B cell (primary cell): Measurements from ENCODE around the gene AWAT1. TPM values are rescaled to one million over a fixed set of nuclear protein-coding genes. Genes with fewer than 3 reads are reported as not detected.

ENCODE experiments used
- ATAC-seq: fragments of 200-7000 bp; cut with Tn5 transposase; one replicate; pipeline ENCODE4 v1.10.0; 2021; ENCODE audit warnings: low read depth, mild to moderate bottlenecking, moderate number of reproducible peaks, moderate library complexity
- CTCF ChIA-PET: fragments of 350-600 bp; sonication (Branson Sonifier 250); formaldehyde crosslinking; loops from one replicate; lab custom pipeline; 2021; ENCODE audit warnings: antibody characterized with exemption, inconsistent platforms; lab: Charles Lee
- POLR2A ChIA-PET: fragments of 350-600 bp; sonication (Branson Sonifier 250); formaldehyde crosslinking; loops from one replicate; lab custom pipeline; 2021; ENCODE audit warnings: antibody characterized with exemption; lab: Charles Lee
- DNase-seq: peaks from one replicate; pipeline ENCODE4 v3.0.0; 2013
- H2AFZ ChIP-seq: 2 replicates; pipeline ENCODE4 v1.6.1; 2012; ENCODE audit warnings: mild to moderate bottlenecking, low read depth, low read length; ENCODE audit not compliant: insufficient read depth, poor library complexity, severe bottlenecking
- H3K27ac ChIP-seq, 2 donors: 1 replicate in 1 of 2; 2 replicates in 1 of 2; pipeline ENCODE4 v1.5.1; 2012 to 2013; ENCODE audit warnings: low read length in 2 of 2, mild to moderate bottlenecking in 2 of 2, moderate library complexity in 1 of 2
- H3K27me3 ChIP-seq, 4 experiments: fragments of 200-600 bp in 1 of 4; sonication (generic) in 1 of 4; replicated peaks in 1 of 4; 1 replicate in 2 of 4; 2 replicates in 2 of 4; pipeline versions ENCODE4 v1.6.1 to v1.7.0; 2013 to 2016; ENCODE audit warnings: low read length in 3 of 4, mild to moderate bottlenecking in 2 of 4, mixed read lengths in 1 of 4, moderate library complexity in 1 of 4; ENCODE audit not compliant: insufficient read depth in 4 of 4, control insufficient read depth in 3 of 4; ENCODE audit errors: control extremely low read depth in 1 of 4
- H3K36me3 ChIP-seq, 2 experiments: replicated peaks in 1 of 2; 1 replicate in 1 of 2; 2 replicates in 1 of 2; pipeline versions ENCODE4 v1.6.1 to v1.7.1; 2013; ENCODE audit warnings: low read length in 1 of 2; ENCODE audit not compliant: insufficient read depth in 2 of 2, control insufficient read depth in 1 of 2; ENCODE audit errors: control extremely low read depth in 1 of 2, extremely low read depth in 1 of 2
- H3K4me1 ChIP-seq, 2 donors: fragments of 200-600 bp in 1 of 2; sonication (generic) in 1 of 2; 1 replicate in 1 of 2; 2 replicates in 1 of 2; pipeline versions ENCODE4 v1.5.1 to v1.6.1; 2013 to 2017; ENCODE audit warnings: low read length in 2 of 2; ENCODE audit not compliant: control insufficient read depth in 2 of 2, insufficient read depth in 2 of 2
- H3K4me2 ChIP-seq: replicated peaks from 2 replicates; pipeline ENCODE3; 2012; ENCODE audit warnings: mild to moderate bottlenecking, low read depth, low read length; ENCODE audit not compliant: poor library complexity, severe bottlenecking
- H3K4me3 ChIP-seq, 5 experiments: fragments of 200-600 bp in 1 of 5; sonication (generic) in 1 of 5; 1 replicate in 3 of 5; 2 replicates in 2 of 5; pipeline versions ENCODE4 v1.5.1 to v1.7.0; 2011 to 2016; ENCODE audit warnings: low read length in 4 of 5, mild to moderate bottlenecking in 4 of 5, low read depth in 2 of 5, control low read depth in 1 of 5, moderate library complexity in 1 of 5; ENCODE audit not compliant: insufficient read depth in 1 of 5; ENCODE audit errors: control extremely low read depth in 1 of 5, extremely low read depth in 1 of 5
- H3K79me2 ChIP-seq: fragments of 200-600 bp; sonication (generic); one replicate; pipeline ENCODE4 v1.6.0; 2016; ENCODE audit warnings: low read length; ENCODE audit not compliant: control insufficient read depth, insufficient read depth
- H3K9ac ChIP-seq: fragments of 200-600 bp; sonication (generic); 2 replicates; pipeline ENCODE4 v1.6.1; 2017; ENCODE audit warnings: mild to moderate bottlenecking, low read length, moderate library complexity
- H3K9me3 ChIP-seq, 3 donors: one replicate each; pipeline versions ENCODE4 v1.6.1 to v1.7.1; 2013; ENCODE audit warnings: low read length in 2 of 3; ENCODE audit not compliant: control insufficient read depth in 2 of 3, insufficient read depth in 1 of 3; ENCODE audit errors: control extremely low read depth in 1 of 3
- H4K20me1 ChIP-seq: 2 replicates; pipeline ENCODE4 v1.6.0; 2012; ENCODE audit warnings: mild to moderate bottlenecking, low read length; ENCODE audit not compliant: insufficient read depth, control insufficient read depth, poor library complexity, severe bottlenecking
- H3K27ac Mint-ChIP-seq: one replicate; pipeline ENCODE4 v1.8.0; 2021; ENCODE audit warnings: mixed read lengths
- H3K27me3 Mint-ChIP-seq: one replicate; pipeline ENCODE4 v1.8.0; 2021; ENCODE audit warnings: mixed read lengths
- H3K4me1 Mint-ChIP-seq: one replicate; pipeline ENCODE4 v1.8.0; 2021; ENCODE audit warnings: mixed read lengths
- H3K4me3 Mint-ChIP-seq: one replicate; pipeline ENCODE4 v1.8.0; 2021; ENCODE audit warnings: mixed read lengths
- H3K9me3 Mint-ChIP-seq: one replicate; pipeline ENCODE4 v1.8.0; 2022; ENCODE audit warnings: mixed read lengths; ENCODE audit not compliant: insufficient read depth
- CTCF ChIP-seq: fragments of 200-600 bp; IDR thresholded peaks from one replicate; pipeline ENCODE4 v1.8.0; 2022; ENCODE audit warnings: antibody characterized with exemption, mild to moderate bottlenecking
- EZH2 ChIP-seq: IDR thresholded peaks from 2 replicates; pipeline ENCODE4 v1.6.1; 2012; ENCODE audit warnings: borderline replicate concordance, low read depth, mild to moderate bottlenecking, moderate library complexity, low read length; ENCODE audit not compliant: insufficient read depth, poor library complexity, severe bottlenecking
- WGBS: methylation state at CpG from one replicate; pipeline ENCODE4 v1.1.5; 2013; ENCODE audit warnings: missing lambda C conversion rate; ENCODE audit not compliant: insufficient coverage; 5-methylcytosine and 5-hydroxymethylcytosine counted together
- intact Hi-C: fragments of 100-400 bp; cut with micrococcal nuclease; formaldehyde crosslinking; loops from one replicate; pipeline ENCODE4 v1.10.0; 2022
- polyA plus RNA-seq: library from polyadenylated mRNA; depleted of rRNA; stranded (reverse); fragments of >200 nt; gene quantifications from 2 replicates; pipeline ENCODE4 v1.2.3, GENCODE V29; 2012
- total RNA-seq, 2 donors: library from RNA; stranded (reverse); fragments of 120-200 nt in 1 of 2; gene quantifications; 1 replicate in 1 of 2; 2 replicates in 1 of 2; pipeline versions ENCODE4 v1.2.3 to v1.2.4, GENCODE V29; 2013 to 2022

AWAT1 gene
- total and polyA plus RNA-seq, 2 donors (not counting 1 experiment from before 2014, with no cell fraction given) = not detected

GRCh38 chrX:70226687-70227086 is 7.8 kb upstream of the AWAT1 start:
- CTCF ChIA-PET = no interaction called here
- no CpG with 5 or more reads among the region's 2 CpGs for WGBS
- no peaks in the 10 kb centered on the region for H3K79me2 ChIP-seq
- no peaks in the 10 kb centered on the region for H3K4me1 ChIP-seq
- Mint-ChIP-seq H3K9me3 (no peaks in the 10 kb centered on the region), H3K27me3 (no peaks in the 10 kb centered on the region), H3K4me3 (no peak overlapping the region), H3K27ac (no peak overlapping the region), H3K4me1 (no peaks in the 10 kb centered on the region)
- ATAC-seq = no peak
- DNase-seq = no peak
- H3K36me3 ChIP-seq = no peaks in the 10 kb centered on the region
- no peak overlapping the region for H2AFZ ChIP-seq
- intact Hi-C loops = no loop called here
- H3K9me3 ChIP-seq = no peaks in the 10 kb centered on the region
- POLR2A ChIA-PET = no interaction called here
- no peaks in the 10 kb centered on the region for H3K27me3 ChIP-seq
- no peak overlapping the region for H3K4me3 ChIP-seq
- H3K9ac ChIP-seq = no peak overlapping the region
- TF ChIP-seq EZH2 (no peak), CTCF (no peak)
- no peak overlapping the region for H3K27ac ChIP-seq
- H3K4me2 ChIP-seq = no peak overlapping the region
- no peaks in the 10 kb centered on the region for H4K20me1 ChIP-seq

DNA sequence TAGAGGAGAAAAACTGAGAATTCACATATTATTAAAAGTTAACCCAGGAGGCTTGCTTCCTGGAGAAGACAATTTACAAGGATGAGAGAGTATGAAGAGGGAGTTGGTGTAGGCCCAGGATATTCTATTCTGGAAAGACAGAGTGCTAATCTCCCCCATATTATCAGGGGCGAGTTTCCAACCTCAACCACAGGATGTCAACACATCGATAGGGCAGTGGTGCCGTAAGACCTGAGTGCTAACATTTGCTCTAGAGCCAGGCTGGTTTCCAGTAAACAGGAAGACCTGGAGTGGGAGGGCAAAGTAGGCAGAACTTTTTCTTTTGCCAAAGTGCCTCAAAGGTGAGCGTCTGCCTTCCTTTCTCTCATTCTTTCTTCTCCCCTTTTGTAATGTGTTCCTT is 2.8 kb upstream of the AWAT1 start:
- CTCF ChIA-PET = no interaction called here
- TF ChIP-seq CTCF = no peak
- no peak for TF ChIP-seq EZH2

More for the DNA sequence above, 2.8 kb upstream of the AWAT1 start:
- Histone ChIP-seq H3K27ac (no peak overlapping the region), H3K79me2 (no peaks in the 10 kb centered on the region), H3K36me3 (no peaks in the 10 kb centered on the region), H3K9ac (no peak overlapping the region), H2AFZ (no peak overlapping the region), H3K4me1 (no peaks in the 10 kb centered on the region), H4K20me1 (no peaks in the 10 kb centered on the region), H3K9me3 (no peaks in the 10 kb centered on the region), H3K4me2 (no peak overlapping the region), H3K27me3 (no peaks in the 10 kb centered on the region), H3K4me3 (no peak overlapping the region)
- ATAC-seq (no peak), DNase-seq (no peak)
- Mint-ChIP-seq H3K27me3 (peaks cover under 1% of the 10 kb centered on the region), H3K9me3 (no peaks in the 10 kb centered on the region), H3K4me3 (no peak overlapping the region), H3K27ac (no peak overlapping the region), H3K4me1 (no peaks in the 10 kb centered on the region)
- no CpG with 5 or more reads among the region's 4 CpGs for WGBS
- intact Hi-C loops = no loop called here
- POLR2A ChIA-PET = no interaction called here
